CD14-positive monocyte (primary cell): ENCODE measurements around the gene MAP3K20. TPM values are rescaled to one million over a fixed set of nuclear protein-coding genes. Genes with fewer than 3 reads are reported as not detected.

Experiments used
- DNase-seq, 3 donors: peaks; one replicate each; pipeline ENCODE4 v3.0.0-alpha.2; 2011 to 2022
- H2AFZ ChIP-seq: 2 replicates; pipeline ENCODE4 v1.6.0; 2012; ENCODE audit warnings: mild to moderate bottlenecking, low read depth, low read length, inconsistent platforms; ENCODE audit not compliant: insufficient read depth, poor library complexity, severe bottlenecking
- H3K27ac ChIP-seq, 2 donors: 1 replicate in 1 of 2; 2 replicates in 1 of 2; pipeline ENCODE4 v1.5.1; 2012 to 2013; ENCODE audit warnings: low read length in 2 of 2, control low read depth in 1 of 2, inconsistent platforms in 1 of 2, low read depth in 1 of 2, mild to moderate bottlenecking in 1 of 2
- H3K27me3 ChIP-seq, 2 donors: one replicate each; pipeline versions ENCODE4 v1.6.0 to v1.6.1; 2011 to 2013; ENCODE audit warnings: low read length in 2 of 2; ENCODE audit not compliant: control insufficient read depth in 2 of 2, insufficient read depth in 2 of 2
- H3K36me3 ChIP-seq, 2 donors: replicated peaks in 1 of 2; 1 replicate in 1 of 2; 2 replicates in 1 of 2; pipeline versions ENCODE4 v1.5.1 to v1.6.1; 2012 to 2013; ENCODE audit warnings: low read length in 2 of 2, control low read depth in 1 of 2, inconsistent platforms in 1 of 2, mild to moderate bottlenecking in 1 of 2; ENCODE audit not compliant: insufficient read depth in 2 of 2, control insufficient read depth in 1 of 2
- H3K4me1 ChIP-seq, 2 donors: 1 replicate in 1 of 2; 2 replicates in 1 of 2; pipeline versions ENCODE4 v1.5.1 to v1.6.1; 2012 to 2013; ENCODE audit warnings: low read length in 2 of 2, control low read depth in 1 of 2, inconsistent platforms in 1 of 2, mild to moderate bottlenecking in 1 of 2, moderate library complexity in 1 of 2; ENCODE audit not compliant: insufficient read depth in 2 of 2, control insufficient read depth in 1 of 2
- H3K4me2 ChIP-seq: replicated peaks from 2 replicates; pipeline ENCODE3; 2012; ENCODE audit warnings: low read length, moderate library complexity, mild to moderate bottlenecking; ENCODE audit not compliant: poor library complexity, severe bottlenecking; ENCODE audit errors: extremely low read depth
- H3K4me3 ChIP-seq, 3 experiments: fragments of 200-600 bp in 1 of 3; sonication (generic) in 1 of 3; replicated peaks in 1 of 3; 1 replicate in 2 of 3; 2 replicates in 1 of 3; pipeline ENCODE4 v1.5.1; 2011 to 2013; ENCODE audit warnings: low read length in 3 of 3, mild to moderate bottlenecking in 3 of 3, control low read depth in 2 of 3, low read depth in 2 of 3, inconsistent platforms in 1 of 3, moderate library complexity in 1 of 3
- H3K79me2 ChIP-seq: 2 replicates; pipeline ENCODE4 v1.6.0; 2012; ENCODE audit warnings: mild to moderate bottlenecking, control low read depth, inconsistent platforms, low read length, moderate library complexity; ENCODE audit not compliant: insufficient read depth
- H3K9ac ChIP-seq: 2 replicates; pipeline ENCODE4 v1.6.0; 2017; ENCODE audit warnings: low read length, mild to moderate bottlenecking; ENCODE audit not compliant: insufficient read depth, poor library complexity, severe bottlenecking
- H3K9me3 ChIP-seq, 2 donors: replicated peaks in 1 of 2; 1 replicate in 1 of 2; 2 replicates in 1 of 2; pipeline versions ENCODE4 v1.5.1 to v1.6.1; 2012 to 2013; ENCODE audit warnings: low read length in 2 of 2, control low read depth in 1 of 2; ENCODE audit not compliant: control insufficient read depth in 1 of 2, insufficient read depth in 1 of 2
- H4K20me1 ChIP-seq: 2 replicates; pipeline ENCODE4 v1.6.0; 2012; ENCODE audit warnings: mild to moderate bottlenecking, low read length, control low read depth, moderate library complexity; ENCODE audit not compliant: insufficient read depth
- H3K27ac Mint-ChIP-seq, 7 donors: one replicate each; pipeline ENCODE4 v1.8.0; 2020; ENCODE audit warnings: mild to moderate bottlenecking in 7 of 7, mixed read lengths in 7 of 7, moderate library complexity in 6 of 7, inconsistent platforms in 2 of 7
- H3K27me3 Mint-ChIP-seq, 3 donors: one replicate each; pipeline ENCODE4 v1.8.0; 2021 to 2022; ENCODE audit warnings: low read depth in 3 of 3, mild to moderate bottlenecking in 3 of 3, mixed read lengths in 3 of 3, moderate library complexity in 3 of 3, inconsistent platforms in 1 of 3
- H3K36me3 Mint-ChIP-seq, 2 donors: one replicate each; pipeline ENCODE4 v1.8.0; 2020; ENCODE audit warnings: mixed read lengths in 2 of 2, inconsistent platforms in 1 of 2, mild to moderate bottlenecking in 1 of 2
- H3K4me1 Mint-ChIP-seq: one replicate; pipeline ENCODE4 v1.8.0; 2020; ENCODE audit warnings: mild to moderate bottlenecking, mixed read lengths
- H3K4me3 Mint-ChIP-seq, 2 donors: one replicate each; pipeline ENCODE4 v1.8.0; 2020; ENCODE audit warnings: mild to moderate bottlenecking in 2 of 2, mixed read lengths in 2 of 2, moderate library complexity in 1 of 2
- H3K9me3 Mint-ChIP-seq, 7 donors: one replicate each; pipeline ENCODE4 v1.8.0; 2020 to 2022; ENCODE audit warnings: mixed read lengths in 7 of 7, mild to moderate bottlenecking in 6 of 7, moderate library complexity in 6 of 7, inconsistent platforms in 2 of 7
- CTCF ChIP-seq: fragments of 200-600 bp; IDR thresholded peaks from one replicate; pipeline ENCODE4 v1.8.0; 2022; ENCODE audit warnings: antibody characterized with exemption, mild to moderate bottlenecking
- WGBS: methylation state at CpG from one replicate; pipeline ENCODE4 v1.1.5; 2013; ENCODE audit warnings: missing lambda C conversion rate; ENCODE audit not compliant: insufficient coverage; 5-methylcytosine and 5-hydroxymethylcytosine counted together
- intact Hi-C, 2 donors: fragments of 100-400 bp; cut with micrococcal nuclease; formaldehyde crosslinking; loops; one replicate each; pipeline versions ENCODE4 v1.15.0 to v1.15.1; 2023
- polyA plus RNA-seq, 3 donors: library from polyadenylated mRNA; depleted of rRNA in 1 of 3; unstranded in 2 of 3; stranded (reverse) in 1 of 3; fragments of 300-500 nt in 2 of 3; fragments of >200 nt in 1 of 3; fragmentation: Illumina TruSeq in 2 of 3; gene quantifications; 1 replicate in 2 of 3; 2 replicates in 1 of 3; pipeline ENCODE4 v1.2.3, GENCODE V29; 2012 to 2021

MAP3K20 gene
- polyA plus RNA-seq, 3 donors = 14.3 to 30.7 (median 21.6) TPM

DNA sequence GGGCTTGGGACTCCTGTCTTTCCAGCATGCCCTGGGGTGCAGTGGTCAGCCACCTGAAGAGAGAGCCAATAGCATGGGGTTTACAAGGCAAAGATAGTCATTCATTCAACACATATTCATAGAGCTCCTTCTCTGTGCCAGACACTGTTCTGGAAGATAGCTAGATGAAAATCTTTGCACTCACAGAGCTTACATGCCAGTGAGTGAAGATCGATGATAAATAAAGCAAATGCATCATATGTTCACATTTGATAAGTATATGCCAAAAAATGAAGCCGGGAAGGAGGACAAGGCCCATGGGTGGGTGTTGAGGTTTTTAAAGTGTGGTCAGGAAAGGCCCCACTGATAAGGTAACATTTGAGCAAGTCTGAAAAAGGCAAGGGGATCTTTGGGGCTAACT is 148.2 kb downstream of the MAP3K20 start:
- TF ChIP-seq CTCF = no peak
- Histone ChIP-seq H3K4me3 (no peak overlapping the region), H3K27me3 (no peaks in the 10 kb centered on the region), H3K9ac (no peak overlapping the region), H3K79me2 (no peaks in the 10 kb centered on the region), H3K9me3 (no peaks in the 10 kb centered on the region), H3K4me1 (peaks cover 5 to 6% of the 10 kb centered on the region in 2 donors), H2AFZ (no peak overlapping the region), H3K4me2 (no peak overlapping the region), H4K20me1 (no peaks in the 10 kb centered on the region), H3K27ac (no peak overlapping the region), H3K36me3 (peaks cover 0 to 38% of the 10 kb centered on the region in 2 donors)
- peaks cover 5% of the 10 kb centered on the region for H3K4me1 Mint-ChIP-seq
- intact Hi-C loops = no loop called here
- 80% methylated on average over 1 of the region's 2 CpGs for WGBS
- H3K27ac Mint-ChIP-seq = peak overlapping the region in 1 of 7 donors; percentile 15
- H3K4me3 Mint-ChIP-seq = no peak overlapping the region
- H3K27me3 Mint-ChIP-seq = no peaks in the 10 kb centered on the region
- no peaks in the 10 kb centered on the region for H3K9me3 Mint-ChIP-seq
- H3K36me3 Mint-ChIP-seq = peaks cover 25 to 35% of the 10 kb centered on the region in 2 donors
- DNase-seq = no peak

DNA sequence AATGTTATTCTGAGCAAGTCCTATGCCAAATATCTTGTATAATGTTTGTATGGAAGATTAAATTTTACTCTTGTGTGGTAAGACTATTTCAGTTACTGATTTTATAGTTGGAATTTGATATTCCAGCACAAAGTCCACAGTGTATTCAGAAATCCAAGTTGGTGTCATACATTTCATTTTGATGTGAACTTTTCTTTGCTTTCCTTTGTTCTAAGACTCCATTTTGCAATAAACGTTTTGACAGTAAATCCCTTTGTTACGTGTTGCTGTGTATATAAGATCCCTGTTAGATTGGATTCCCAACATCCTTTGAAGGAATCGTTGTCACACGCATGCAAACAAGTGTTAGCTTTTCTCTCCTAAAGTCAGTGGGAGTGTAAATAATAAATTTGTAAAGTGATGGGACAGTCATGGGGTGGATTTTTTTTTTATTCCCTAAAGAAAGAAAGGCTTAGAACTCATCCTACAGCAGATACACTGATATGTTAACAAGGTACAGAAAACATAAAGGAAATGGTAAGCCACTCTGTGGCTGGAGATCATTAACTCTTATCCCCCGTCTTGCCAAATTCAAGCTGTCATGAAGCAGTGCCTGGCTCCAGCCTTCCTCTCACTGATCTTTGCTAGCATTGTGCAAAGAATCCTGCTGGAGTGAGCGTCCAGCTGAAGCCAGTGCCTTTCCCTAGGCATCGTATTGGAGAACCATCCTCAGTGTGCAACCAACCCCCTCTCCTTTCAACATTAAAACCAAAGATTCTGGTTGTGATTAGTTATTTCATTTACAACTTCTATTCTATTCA is 151.5 kb downstream of the MAP3K20 start:
- intact Hi-C loops = no loop called here
- Histone ChIP-seq H3K4me3 (no peak overlapping the region), H3K27ac (no peak overlapping the region), H3K79me2 (no peaks in the 10 kb centered on the region), H3K4me1 (no peaks in the 10 kb centered on the region), H3K4me2 (no peak overlapping the region), H3K36me3 (peaks cover under 1 to 54% of the 10 kb centered on the region in 2 donors), H4K20me1 (no peaks in the 10 kb centered on the region), H3K9me3 (no peaks in the 10 kb centered on the region), H2AFZ (no peak overlapping the region), H3K27me3 (no peaks in the 10 kb centered on the region), H3K9ac (no peak overlapping the region)
- Mint-ChIP-seq H3K36me3 (peaks cover 24 to 53% of the 10 kb centered on the region in 2 donors), H3K27ac (no peak overlapping the region), H3K4me3 (no peak overlapping the region), H3K4me1 (no peaks in the 10 kb centered on the region), H3K9me3 (no peaks in the 10 kb centered on the region), H3K27me3 (no peaks in the 10 kb centered on the region)
- no peak for DNase-seq
- 71% methylated on average over 1 of the region's 7 CpGs for WGBS
- TF ChIP-seq CTCF = no peak
